Neuronal stem cell (in vitro differentiated cells): Measurements from ENCODE around the gene FARP1.
"Not testable (repeated sequence)": the region's sequence is repeated elsewhere in the genome, so short reads cannot be mapped to it uniquely, and the experiment has no call there.

Experiments
- DNase-seq: peaks from one replicate; pipeline ENCODE4 v3.0.0-alpha.2; 2013; ENCODE audit warnings: low spot score
- H2AFZ ChIP-seq: one replicate; pipeline ENCODE4 v1.6.1; 2013; ENCODE audit warnings: mild to moderate bottlenecking, low read length, inconsistent platforms
- H2AK5ac ChIP-seq: 2 replicates; pipeline ENCODE4 v1.6.1; 2013; ENCODE audit warnings: low read depth, mild to moderate bottlenecking, inconsistent platforms, low read length, moderate library complexity, mixed read lengths
- H2BK120ac ChIP-seq: 2 replicates; pipeline ENCODE4 v1.6.1; 2013; ENCODE audit warnings: low read depth, mild to moderate bottlenecking, inconsistent platforms, low read length, moderate library complexity, mixed read lengths
- H2BK12ac ChIP-seq: one replicate; pipeline ENCODE4 v1.6.1; 2013; ENCODE audit warnings: low read length, inconsistent platforms
- H2BK15ac ChIP-seq: 2 replicates; pipeline ENCODE4 v1.6.1; 2013; ENCODE audit warnings: mild to moderate bottlenecking, low read length, inconsistent platforms, mixed read lengths
- H2BK5ac ChIP-seq: one replicate; pipeline ENCODE4 v1.6.1; 2013; ENCODE audit warnings: inconsistent platforms, mild to moderate bottlenecking, low read length, moderate library complexity
- H3K14ac ChIP-seq: one replicate; pipeline ENCODE4 v1.6.1; 2013; ENCODE audit warnings: low read length, inconsistent platforms
- H3K18ac ChIP-seq: 2 replicates; pipeline ENCODE4 v1.6.1; 2013; ENCODE audit warnings: low read length, inconsistent platforms
- H3K23ac ChIP-seq: 2 replicates; pipeline ENCODE4 v1.6.1; 2013; ENCODE audit warnings: low read depth, mild to moderate bottlenecking, mixed read lengths, low read length, inconsistent platforms; ENCODE audit not compliant: poor library complexity
- H3K27ac ChIP-seq: replicated peaks from 3 replicates; pipeline ENCODE4 v1.5.1; 2013; ENCODE audit warnings: low read length, inconsistent platforms
- H3K27me3 ChIP-seq, 3 experiments: 2 replicates each; pipeline ENCODE4 v1.6.1; 2013; ENCODE audit warnings: low read length in 3 of 3, mild to moderate bottlenecking in 2 of 3, inconsistent platforms in 1 of 3, low read depth in 1 of 3, mixed read lengths in 1 of 3, moderate library complexity in 1 of 3; ENCODE audit not compliant: control insufficient read depth in 3 of 3, insufficient read depth in 3 of 3
- H3K36me3 ChIP-seq, 2 donors: replicated peaks in 1 of 2; 2 replicates each; pipeline ENCODE4 v1.6.1; 2013; ENCODE audit warnings: low read length in 2 of 2; ENCODE audit not compliant: control insufficient read depth in 2 of 2, insufficient read depth in 2 of 2
- H3K4ac ChIP-seq: 2 replicates; pipeline ENCODE4 v1.6.1; 2013; ENCODE audit warnings: inconsistent platforms, mild to moderate bottlenecking, low read length, moderate library complexity
- H3K4me1 ChIP-seq, 2 donors: 1 replicate in 1 of 2; 2 replicates in 1 of 2; pipeline ENCODE4 v1.6.1; 2013; ENCODE audit warnings: low read length in 2 of 2, low read depth in 1 of 2; ENCODE audit not compliant: control insufficient read depth in 2 of 2, insufficient read depth in 1 of 2
- H3K4me2 ChIP-seq: one replicate; pipeline ENCODE4 v1.6.1; 2013; ENCODE audit warnings: mild to moderate bottlenecking, low read length, inconsistent platforms; ENCODE audit not compliant: insufficient read depth, poor library complexity, severe bottlenecking
- H3K4me3 ChIP-seq, 2 donors: 2 replicates each; pipeline ENCODE4 v1.5.1; 2013; ENCODE audit warnings: low read length in 2 of 2, mild to moderate bottlenecking in 2 of 2, inconsistent platforms in 1 of 2, moderate library complexity in 1 of 2
- H3K79me1 ChIP-seq: one replicate; pipeline ENCODE4 v1.6.1; 2013; ENCODE audit warnings: low read depth, mild to moderate bottlenecking, inconsistent platforms, low read length, moderate library complexity
- H3K9ac ChIP-seq: one replicate; pipeline ENCODE4 v1.6.1; 2013; ENCODE audit warnings: mild to moderate bottlenecking, low read depth, low read length, inconsistent platforms; ENCODE audit not compliant: poor library complexity
- H3K9me3 ChIP-seq, 2 donors: replicated peaks in 1 of 2; 2 replicates each; pipeline versions ENCODE3 to v1.6.1; 2013; ENCODE audit warnings: low read length in 2 of 2, mild to moderate bottlenecking in 2 of 2, inconsistent platforms in 1 of 2, low read depth in 1 of 2, mixed read lengths in 1 of 2, moderate library complexity in 1 of 2; ENCODE audit not compliant: control insufficient read depth in 2 of 2, insufficient read depth in 1 of 2
- H4K8ac ChIP-seq: one replicate; pipeline ENCODE4 v1.6.1; 2013; ENCODE audit warnings: low read depth, mild to moderate bottlenecking, inconsistent platforms, low read length, moderate library complexity
- H4K91ac ChIP-seq: one replicate; pipeline ENCODE4 v1.6.1; 2013; ENCODE audit warnings: low read length, low read depth, mild to moderate bottlenecking, inconsistent platforms; ENCODE audit not compliant: poor library complexity
- WGBS, 2 donors: extraction: QIAGEN DNeasy Blood & Tissue Kit; methylation state at CpG; one replicate each; pipeline ENCODE4 v1.1.7; 2013; ENCODE audit warnings: missing lambda C conversion rate in 2 of 2, mixed read lengths in 1 of 2; ENCODE audit not compliant: insufficient read length in 2 of 2, insufficient replicate concordance in 1 of 2; ENCODE audit errors: extremely low coverage in 2 of 2; 5-methylcytosine and 5-hydroxymethylcytosine counted together

Gene FARP1

DNA sequence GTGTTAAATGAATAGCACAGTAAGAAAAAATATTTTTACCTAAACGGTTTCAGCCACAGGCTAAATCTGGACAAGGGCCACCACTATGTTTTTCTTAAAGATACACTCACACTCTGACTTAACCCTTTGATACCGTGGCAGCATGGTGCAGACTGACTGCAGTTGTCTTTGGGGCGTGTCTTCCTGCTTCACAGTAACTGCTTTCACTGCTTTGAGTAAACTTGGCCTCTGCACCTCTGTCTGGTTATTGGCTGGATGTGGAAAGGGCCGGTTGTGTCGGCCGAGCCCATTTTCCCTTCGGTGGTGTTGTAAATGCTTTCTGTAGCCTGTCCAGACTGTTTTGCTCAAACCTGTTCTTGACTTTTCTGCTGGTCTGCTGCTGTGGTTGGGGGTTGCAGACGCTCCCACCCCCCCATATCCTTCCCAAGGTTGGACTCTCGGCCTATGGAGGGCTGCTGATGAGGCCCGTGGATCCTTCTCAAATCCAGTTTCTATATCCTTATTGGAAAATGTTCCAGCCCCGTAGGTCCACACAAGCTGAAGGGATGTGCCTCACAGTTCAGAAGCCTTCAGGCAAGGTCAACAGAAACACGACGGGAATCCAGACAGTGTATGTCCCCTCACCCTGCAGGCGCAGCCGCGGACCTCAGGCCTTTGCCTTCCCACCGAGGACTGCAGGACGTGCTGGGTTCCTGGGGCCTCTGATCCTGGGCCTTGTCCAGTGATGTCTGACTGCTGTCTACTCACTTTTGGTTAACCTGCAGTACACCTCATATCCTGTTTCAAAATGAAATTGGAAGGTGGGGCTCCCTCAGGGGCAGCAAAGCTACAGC, 124.4 kb downstream of the FARP1 start:
- Histone ChIP-seq H3K23ac (no peak overlapping the region), H3K36me3 (peaks cover 0 to 4% of the 10 kb centered on the region in 2 donors), H3K4me3 (no peak overlapping the region), H3K27ac (no peak overlapping the region), H3K4ac (no peak overlapping the region), H3K4me2 (no peak overlapping the region), H3K14ac (no peak overlapping the region), H3K9me3 (no peaks in the 10 kb centered on the region), H2BK12ac (no peak overlapping the region), H2AK5ac (no peak overlapping the region), H2BK15ac (no peak overlapping the region), H3K79me1 (peaks cover 4% of the 10 kb centered on the region), H4K8ac (no peak overlapping the region), H3K18ac (no peak overlapping the region), H3K9ac (no peak overlapping the region), H3K4me1 (peaks cover 2 to 6% of the 10 kb centered on the region in 2 donors), H2BK120ac (no peak overlapping the region), H4K91ac (no peak overlapping the region), H2BK5ac (no peak overlapping the region), H2AFZ (no peak overlapping the region), H3K27me3 (no peaks in the 10 kb centered on the region)
- DNase-seq = no peak
- WGBS, 2 donors = no CpG with 5 or more reads among the region's 18 CpGs

DNA sequence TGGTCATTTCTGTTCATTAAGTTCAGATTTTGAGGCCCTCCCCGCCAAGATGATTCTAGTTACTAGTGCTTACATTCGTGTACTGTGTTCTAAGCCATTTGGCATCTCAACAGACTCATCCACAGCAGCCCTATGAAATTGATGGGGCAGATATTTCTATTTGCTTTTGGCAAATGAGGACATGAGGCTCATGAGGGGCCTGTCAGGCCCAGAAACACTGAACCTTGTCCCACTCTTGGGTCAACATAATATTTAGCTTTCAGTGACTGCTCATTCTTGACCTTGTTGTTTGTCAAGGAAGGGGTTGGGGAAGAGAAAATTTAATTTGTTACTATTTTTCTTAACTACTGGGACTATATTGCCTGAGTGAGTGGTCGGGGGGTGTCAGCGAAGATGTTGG, 126.5 kb downstream of the FARP1 start:
- Histone ChIP-seq H3K9ac (no peak overlapping the region), H3K4me1 (peaks cover 16 to 23% of the 10 kb centered on the region in 2 donors), H3K79me1 (peaks cover 4% of the 10 kb centered on the region), H3K4ac (no peak overlapping the region), H3K9me3 (no peaks in the 10 kb centered on the region), H2AFZ (no peak overlapping the region), H3K18ac (no peak overlapping the region), H3K36me3 (peaks cover 0 to 4% of the 10 kb centered on the region in 2 donors), H4K91ac (no peak overlapping the region), H2BK15ac (no peak overlapping the region), H3K4me3 (no peak overlapping the region), H3K23ac (no peak overlapping the region), H3K4me2 (no peak overlapping the region), H2AK5ac (no peak overlapping the region), H3K27ac (no peak overlapping the region), H2BK120ac (no peak overlapping the region), H3K27me3 (no peaks in the 10 kb centered on the region), H2BK5ac (no peak overlapping the region), H2BK12ac (no peak overlapping the region), H3K14ac (no peak overlapping the region), H4K8ac (no peak overlapping the region)
- no peak for DNase-seq
- WGBS, 2 donors = no CpG with 5 or more reads among the region's 4 CpGs

DNA sequence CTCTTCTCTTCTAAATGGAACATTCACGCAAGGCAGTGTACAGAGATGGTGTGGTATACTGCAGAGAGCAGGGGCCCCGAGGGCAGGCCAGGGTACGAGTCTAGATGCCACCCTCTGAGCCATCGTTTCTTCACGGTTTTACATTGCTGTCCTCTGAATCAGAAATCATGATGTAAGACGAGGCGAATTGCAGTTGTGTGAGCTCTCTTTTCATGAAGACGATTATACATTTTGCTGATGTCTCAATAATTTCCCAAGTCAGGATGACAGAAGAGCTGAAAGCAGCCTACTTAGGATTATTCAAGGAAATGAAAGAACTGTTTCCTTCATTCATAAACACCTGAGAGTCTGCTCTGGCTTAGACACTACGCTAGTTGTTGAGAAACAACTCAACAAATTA, 127.9 kb downstream of the FARP1 start:
- Histone ChIP-seq H3K9me3 (no peaks in the 10 kb centered on the region), H4K8ac (no peak overlapping the region), H3K27me3 (no peaks in the 10 kb centered on the region), H3K14ac (no peak overlapping the region), H2BK12ac (no peak overlapping the region), H3K9ac (no peak overlapping the region), H3K4me2 (no peak overlapping the region), H3K4me1 (peaks cover 19 to 36% of the 10 kb centered on the region in 2 donors), H2AK5ac (no peak overlapping the region), H4K91ac (no peak overlapping the region), H2BK15ac (no peak overlapping the region), H3K79me1 (no peaks in the 10 kb centered on the region), H2BK120ac (no peak overlapping the region), H3K23ac (no peak overlapping the region), H3K27ac (no peak overlapping the region), H3K18ac (no peak overlapping the region), H3K36me3 (peaks cover 0 to 4% of the 10 kb centered on the region in 2 donors), H3K4ac (no peak overlapping the region), H2BK5ac (no peak overlapping the region), H3K4me3 (no peak overlapping the region), H2AFZ (no peak overlapping the region)
- DNase-seq = no peak
- no CpG with 5 or more reads among the region's 9 CpGs for WGBS, 2 donors

DNA sequence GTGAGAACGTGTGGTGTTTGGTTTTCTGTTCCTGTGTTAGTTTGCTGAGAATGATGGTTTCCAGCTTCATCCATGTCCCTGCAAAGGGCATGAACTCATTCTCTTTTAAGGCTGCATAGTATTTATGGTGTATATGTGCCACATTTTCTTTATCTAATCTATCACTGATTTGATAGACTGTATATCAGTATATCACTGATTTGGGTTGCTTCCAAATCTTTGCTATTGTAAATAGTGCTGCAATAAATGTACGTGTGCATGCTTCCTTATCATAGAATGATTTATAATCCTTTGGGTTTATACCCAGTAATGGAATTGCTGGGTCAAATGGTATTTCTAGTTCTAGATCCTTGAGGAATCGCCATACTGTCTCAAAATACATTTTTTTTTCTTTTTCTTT, 128.8 kb downstream of the FARP1 start:
- no CpG with 5 or more reads among the region's 3 CpGs for WGBS, 2 donors
- not testable (repeated sequence) for H3K79me1 ChIP-seq

More for the DNA sequence above, 128.8 kb downstream of the FARP1 start:
- H4K91ac ChIP-seq, H3K27ac ChIP-seq, H3K4ac ChIP-seq, H3K23ac ChIP-seq, DNase-seq, H3K14ac ChIP-seq, H3K4me2 ChIP-seq, H3K27me3 ChIP-seq, H3K36me3 ChIP-seq, H3K9me3 ChIP-seq, H2AFZ ChIP-seq, H2BK5ac ChIP-seq, H3K18ac ChIP-seq, H2BK12ac ChIP-seq, H4K8ac ChIP-seq, H2AK5ac ChIP-seq, H2BK120ac ChIP-seq, H3K9ac ChIP-seq, H2BK15ac ChIP-seq, H3K4me3 ChIP-seq: not testable (repeated sequence)
- H3K4me1 ChIP-seq = peaks cover 19 to 41% of the 10 kb centered on the region in 2 donors
